ENCODE results near the gene TMEM37.
"Not testable (repeated sequence)": the region's sequence is repeated elsewhere in the genome, so short reads cannot be mapped to it uniquely, and the experiment has no call there.

The TMEM37 gene, protein sequence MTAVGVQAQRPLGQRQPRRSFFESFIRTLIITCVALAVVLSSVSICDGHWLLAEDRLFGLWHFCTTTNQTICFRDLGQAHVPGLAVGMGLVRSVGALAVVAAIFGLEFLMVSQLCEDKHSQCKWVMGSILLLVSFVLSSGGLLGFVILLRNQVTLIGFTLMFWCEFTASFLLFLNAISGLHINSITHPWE

DNA sequence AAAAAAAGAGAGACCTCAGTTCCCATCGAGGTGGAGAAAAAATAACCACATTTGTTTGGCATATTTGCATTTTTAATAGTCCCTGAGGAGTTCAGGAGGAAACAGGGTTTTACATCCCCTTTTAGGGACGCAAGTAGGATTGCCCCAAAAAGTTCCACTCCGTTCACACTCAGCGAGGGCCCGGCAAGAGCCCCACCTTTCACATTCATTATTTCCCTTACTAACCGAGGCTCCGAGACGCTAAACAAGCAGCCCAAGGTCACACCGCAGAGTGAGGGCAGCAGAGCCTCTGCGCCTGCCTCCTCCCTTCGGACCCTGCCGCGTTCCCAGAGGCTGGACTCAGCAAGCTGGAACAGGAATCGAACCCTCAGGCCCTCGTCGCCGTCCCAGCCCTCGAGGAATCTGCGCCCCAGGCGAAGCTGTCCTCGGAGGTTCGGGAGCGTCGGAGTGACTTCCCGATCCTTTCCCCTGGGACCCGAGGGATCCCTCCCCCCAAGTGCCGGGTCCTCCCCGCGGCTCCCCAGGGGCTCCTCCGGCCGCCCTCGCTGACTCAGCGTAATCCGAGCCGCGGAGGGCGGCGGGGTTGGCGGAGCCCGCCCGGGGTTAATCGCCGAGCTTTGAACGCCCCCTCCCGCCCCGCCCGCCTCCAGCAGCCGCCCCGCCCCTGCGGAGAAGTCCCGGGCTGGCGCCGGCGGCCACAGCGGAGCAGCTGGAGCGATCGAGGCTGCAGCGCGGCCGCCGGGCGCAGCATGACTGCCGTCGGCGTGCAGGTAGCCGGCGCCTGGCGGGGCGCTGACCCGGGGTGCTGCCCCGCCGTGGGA, at the start of gene TMEM37:
Gene TMEM37 (plus strand): TSS at position 700 of the 821 bp plus-strand sequence. CDS start 50 bp downstream, at position 750.
- no peak for DNase-seq (ENCODE audit: low read depth in 1 of 2, low spot score in 1 of 2)

DNA sequence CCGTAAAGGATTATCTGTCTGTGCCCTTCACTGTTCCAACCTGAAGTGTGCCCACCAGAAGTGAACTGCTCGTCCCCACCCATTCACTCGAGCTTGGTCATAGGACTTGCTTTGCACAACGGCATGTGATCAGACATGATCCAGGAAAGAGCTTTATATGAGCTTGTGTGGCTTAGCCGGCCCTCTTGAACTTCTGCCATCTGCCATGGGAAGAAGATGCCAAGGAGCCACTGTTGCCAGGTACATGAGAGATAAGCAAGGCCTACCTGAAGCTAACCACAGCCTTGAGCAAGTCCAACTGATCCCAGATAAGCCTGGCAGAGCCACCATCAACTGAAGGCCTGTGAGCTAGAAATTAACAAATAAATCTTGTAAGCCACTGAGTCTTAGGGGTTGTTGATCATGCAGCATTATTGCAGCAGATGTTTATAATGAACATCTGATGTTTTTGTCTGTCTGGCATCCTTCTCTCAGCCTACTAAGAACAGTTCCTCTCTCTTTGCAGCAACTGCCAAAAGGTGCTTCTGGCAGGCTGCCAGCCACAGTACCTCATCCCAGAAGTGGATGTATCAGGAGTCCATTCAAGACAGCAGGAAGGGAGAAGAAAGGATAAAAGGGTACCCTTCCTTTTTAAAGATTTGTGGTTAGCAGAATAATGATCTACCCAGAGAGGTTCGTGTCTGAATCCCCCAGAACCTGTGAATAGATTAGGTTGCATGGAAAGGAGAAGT, 48.1 kb upstream of the TMEM37 start:
- no peak for DNase-seq (ENCODE audit: low read depth in 1 of 2, low spot score in 1 of 2)

DNA sequence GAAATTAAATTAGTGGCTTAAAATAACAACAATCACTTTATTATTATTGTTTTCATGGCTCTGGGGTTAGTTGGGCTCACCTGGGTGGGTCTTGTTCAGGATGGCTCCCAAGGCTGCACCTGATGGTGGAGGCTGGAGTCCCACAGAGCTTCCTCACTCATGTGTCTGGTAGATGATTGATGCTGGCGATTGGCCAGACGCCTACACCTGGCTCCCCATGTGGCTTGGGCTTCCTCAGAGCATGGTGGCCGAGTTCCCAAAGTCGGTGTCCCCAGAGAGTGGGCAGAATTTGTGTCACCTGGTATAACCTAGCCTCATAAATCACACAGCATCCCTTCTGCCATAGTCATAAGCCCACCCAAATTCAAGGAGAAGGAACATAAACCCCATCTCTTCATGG, 46.7 kb upstream of the TMEM37 start:
- no peak for DNase-seq (ENCODE audit: low read depth in 1 of 2, low spot score in 1 of 2)

DNA sequence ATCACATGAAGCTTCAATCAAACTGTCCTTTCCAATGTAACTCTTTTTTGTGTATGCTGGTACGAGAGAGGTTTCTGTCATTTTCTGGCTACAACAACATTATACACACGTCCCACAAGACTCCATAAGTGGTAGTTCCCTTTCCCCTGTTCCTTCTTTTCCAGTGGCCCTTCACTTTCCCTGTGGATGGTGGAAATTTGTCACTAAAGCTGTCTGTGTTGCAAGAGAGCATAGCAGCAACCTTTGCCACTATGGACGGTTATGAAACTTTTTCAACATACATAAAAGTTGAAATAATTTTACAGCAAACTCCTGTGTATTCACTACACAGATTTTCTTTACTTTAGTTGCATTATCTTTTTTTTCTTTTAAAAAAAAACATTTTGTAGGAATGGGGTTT, 46.2 kb upstream of the TMEM37 start:
- no peak for DNase-seq (ENCODE audit: low read depth in 1 of 2, low spot score in 1 of 2)

DNA sequence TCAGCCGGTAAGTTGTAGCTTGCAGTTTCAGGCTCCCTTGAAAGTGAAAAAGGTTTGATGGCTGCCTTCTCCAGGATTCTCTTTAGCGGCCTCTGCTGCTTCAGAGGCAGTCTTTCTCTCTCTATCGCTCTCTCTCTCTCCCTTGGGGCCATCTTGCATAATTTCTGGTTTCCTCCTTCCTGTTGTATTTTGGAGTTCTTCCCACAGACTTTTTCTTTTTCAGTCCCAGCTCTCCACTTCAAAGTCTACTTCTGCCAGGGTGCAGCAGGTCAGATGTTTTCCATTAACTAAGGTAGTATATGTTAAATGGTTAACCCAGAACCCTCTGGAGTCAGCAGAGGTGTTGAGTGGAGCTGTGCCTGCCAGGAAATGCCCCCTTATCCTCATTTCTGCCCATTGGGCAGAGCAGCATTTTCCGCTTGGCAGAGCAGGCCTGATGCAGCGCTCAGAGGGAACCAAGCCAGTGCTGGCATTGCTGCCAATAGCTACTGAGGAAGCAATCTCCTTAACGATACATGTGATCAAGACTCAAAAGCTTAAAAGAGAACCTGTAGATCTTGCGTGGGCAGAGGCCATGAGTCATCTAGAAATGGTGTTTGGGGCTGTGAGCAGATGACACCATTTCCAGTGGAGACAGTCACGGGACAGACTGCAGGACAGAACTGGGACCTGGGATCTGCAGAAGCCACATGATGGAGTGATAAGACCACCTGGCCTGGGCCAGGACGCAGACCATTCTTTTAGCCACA, 44.1 kb upstream of the TMEM37 start:
- DNase-seq (ENCODE audit: low read depth in 1 of 2, low spot score in 1 of 2): no peak

DNA sequence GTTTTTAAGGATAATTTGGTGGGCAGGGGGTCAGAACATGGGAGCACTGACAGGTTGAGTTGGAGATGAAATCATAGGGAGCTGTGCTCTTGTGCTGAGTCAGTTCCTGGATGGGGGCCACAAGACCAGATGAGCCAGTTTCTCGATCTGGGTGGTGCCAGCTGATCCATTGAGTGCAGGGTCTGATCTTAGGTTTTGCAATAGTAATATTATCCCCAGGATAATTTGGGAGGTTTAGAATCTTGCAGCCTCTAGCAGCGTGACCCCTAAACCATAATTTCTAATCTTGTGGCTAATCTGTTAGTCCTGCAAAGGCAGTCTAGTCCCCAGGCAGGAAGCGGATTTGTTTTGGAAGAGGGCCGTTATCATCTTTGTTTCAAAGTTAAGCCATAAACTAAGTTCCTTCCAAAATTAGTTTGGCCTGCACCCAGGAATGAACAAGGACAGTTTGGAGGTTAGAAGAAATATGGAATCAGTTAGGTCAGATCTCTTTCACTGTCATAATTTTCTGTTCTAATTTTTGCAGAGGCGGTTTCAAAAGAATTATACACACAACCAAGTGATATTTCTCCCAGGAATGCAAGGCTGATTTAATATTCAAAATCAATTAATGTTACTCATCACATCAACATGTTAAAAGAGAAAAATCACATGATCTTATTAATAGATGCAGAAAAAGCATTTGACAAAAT, 41.9 kb upstream of the TMEM37 start:
- no peak for DNase-seq (ENCODE audit: low read depth in 1 of 2, low spot score in 1 of 2)

DNA sequence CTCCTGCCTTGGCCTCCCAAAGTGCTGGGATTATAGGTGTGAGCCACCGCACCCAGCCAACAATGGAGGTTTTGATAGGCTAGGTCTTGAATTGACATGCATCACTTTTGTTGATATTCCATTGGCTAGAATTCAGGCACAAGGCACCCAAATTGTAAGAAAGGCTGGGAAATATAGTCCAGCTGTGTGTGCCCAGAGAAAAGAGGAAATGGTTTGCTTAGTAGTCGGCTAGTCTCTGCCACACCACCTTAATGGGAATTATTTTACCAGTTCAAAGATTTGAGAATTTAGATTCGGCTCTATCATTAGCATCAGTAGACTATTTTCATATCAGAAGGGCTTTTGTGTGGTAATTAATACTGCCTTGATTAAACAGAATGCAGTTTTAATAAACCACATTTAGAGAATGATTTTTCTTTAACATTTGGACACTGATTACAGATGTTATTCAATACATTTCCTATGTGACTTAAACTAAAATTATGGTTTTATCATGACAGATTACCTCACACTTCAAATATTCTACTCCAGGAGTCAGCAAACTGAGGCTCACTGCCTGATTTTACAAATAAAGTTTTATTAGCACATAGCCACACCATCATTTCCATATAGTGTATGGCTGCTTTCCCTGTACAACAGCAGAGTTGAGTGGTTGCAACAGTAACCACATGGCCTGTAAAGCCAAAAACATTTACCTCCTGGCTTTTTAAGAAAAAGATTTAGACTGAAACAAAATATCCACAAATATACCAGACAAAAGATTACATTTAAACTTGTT, 37.5 kb upstream of the TMEM37 start:
- no peak for DNase-seq (ENCODE audit: low read depth in 1 of 2, low spot score in 1 of 2)

DNA sequence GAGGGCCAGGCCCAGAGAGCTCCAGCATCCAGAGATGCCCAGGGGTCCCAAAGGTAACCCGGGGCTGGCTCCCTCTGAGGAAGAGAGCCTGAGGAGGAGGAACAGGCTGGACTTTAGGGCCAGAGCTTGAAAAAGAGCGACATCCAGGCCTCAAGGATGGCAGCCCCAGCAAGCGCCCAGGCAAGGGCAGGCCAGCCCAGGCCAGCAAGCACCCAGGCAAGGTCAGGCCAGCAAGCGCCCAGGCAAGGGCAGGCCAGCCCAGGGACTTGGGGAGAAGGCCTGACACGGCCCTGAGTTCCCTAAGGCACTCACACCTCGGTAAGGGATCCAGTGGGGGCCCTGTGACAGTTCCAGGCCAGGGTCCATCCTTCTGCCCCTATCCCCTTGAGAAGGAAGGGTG, 34.5 kb upstream of the TMEM37 start:
- no peak for DNase-seq (ENCODE audit: low read depth in 1 of 2, low spot score in 1 of 2)

DNA sequence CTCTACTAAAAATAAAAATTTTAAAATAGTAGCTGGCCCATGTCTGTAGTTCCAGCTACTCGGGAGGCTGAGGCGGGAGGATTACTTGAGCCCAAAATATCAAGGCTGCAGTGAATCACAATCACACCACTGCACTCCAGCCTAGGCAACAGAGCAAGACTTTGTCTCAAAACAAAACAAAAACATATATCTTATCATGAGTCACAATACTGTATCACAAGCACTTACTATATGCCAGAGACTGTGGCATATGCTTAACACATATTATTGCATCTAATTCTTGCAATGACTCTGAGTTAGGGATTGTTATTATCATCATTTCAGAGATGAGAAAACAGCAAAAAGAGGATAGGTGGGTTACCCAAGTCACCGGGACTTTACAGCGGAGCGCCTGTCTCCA, 29.5 kb upstream of the TMEM37 start:
- no peak for DNase-seq (ENCODE audit: low read depth in 1 of 2, low spot score in 1 of 2)

DNA sequence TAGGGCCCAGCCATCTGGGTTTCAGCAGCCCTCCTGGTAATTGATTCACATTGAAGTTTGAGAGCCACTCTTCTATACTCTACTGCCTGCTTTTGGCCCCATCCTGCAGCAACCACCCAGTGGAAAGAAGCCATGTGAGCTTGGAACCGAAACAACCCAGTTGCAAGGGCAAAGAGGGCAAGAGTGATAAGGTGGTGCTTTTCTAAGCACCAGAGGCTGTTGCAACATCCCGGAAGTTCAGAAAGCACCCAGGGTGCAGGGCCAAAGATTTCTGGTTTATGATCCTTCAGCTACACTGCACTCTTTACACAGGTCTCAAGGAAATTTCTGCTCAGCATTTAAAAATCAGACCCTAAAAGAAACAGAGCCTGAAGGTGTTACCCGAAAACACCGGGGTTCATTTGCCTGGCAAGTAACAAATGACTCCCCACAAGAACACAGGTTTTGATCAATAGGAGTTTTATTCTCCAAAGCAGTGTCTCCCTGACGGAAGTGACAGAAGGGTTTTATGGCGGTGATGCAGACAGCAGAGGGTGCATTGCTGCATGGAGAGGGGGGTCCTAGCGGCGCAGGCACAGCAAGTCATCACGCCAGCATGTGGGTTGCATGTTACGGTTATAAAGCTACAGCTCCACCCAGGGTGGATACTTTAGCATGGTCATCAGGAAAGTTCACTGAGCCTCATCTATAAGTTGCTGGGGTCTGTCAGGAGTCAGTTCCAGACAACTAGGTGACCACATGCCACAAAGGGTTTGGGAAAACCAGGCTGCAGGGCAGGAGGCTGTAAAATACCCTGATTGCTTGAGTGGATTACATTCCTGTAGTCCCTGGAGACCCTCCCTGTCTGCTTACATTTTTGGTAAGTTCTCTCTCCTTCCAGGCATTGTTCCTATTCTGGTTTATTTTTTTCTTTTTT, 28.8 kb upstream of the TMEM37 start:
- DNase-seq (ENCODE audit: low read depth in 1 of 2, low spot score in 1 of 2): no peak

DNA sequence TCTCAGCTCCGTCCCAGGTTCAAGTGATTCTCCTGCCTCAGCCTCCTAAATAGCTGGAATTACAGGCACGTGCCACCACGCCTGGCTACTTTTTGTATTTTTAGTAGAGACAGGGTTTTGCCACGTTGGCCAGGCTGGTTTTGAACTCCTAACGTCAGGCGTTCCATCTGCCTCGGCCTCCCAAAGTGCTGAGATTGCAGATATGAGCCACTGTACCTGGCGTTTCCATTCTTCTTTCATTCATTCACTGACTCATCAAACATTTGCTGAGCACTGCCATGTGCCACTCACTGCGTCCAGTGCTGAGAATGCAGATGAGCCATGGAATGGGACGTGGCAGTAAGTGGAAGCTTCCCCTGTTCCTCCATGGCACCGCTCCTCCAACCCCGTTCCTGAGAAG, 28.0 kb upstream of the TMEM37 start:
- not testable (repeated sequence) for DNase-seq (ENCODE audit: low read depth in 1 of 2, low spot score in 1 of 2)

DNA sequence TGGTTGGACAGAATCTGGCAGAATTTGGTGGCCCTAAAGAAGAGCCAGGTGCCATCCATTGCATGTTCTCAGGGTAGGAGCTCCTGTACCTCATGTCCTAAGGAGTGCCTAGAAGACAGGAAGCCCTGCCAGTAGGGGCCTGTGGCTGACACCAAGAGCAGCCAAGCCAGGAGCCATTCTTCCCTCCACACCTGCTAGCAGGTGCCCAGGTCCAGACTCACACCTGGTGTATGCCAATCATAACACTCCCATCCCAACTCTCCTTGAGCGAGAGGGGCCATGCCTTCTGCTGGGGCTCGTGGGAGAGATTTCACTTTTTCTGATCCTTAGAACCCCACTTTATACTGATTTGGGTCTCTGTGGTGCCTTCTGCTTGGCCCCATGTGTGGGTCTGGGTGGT, 26.5 kb upstream of the TMEM37 start:
- no peak for DNase-seq (ENCODE audit: low read depth in 1 of 2, low spot score in 1 of 2)

DNA sequence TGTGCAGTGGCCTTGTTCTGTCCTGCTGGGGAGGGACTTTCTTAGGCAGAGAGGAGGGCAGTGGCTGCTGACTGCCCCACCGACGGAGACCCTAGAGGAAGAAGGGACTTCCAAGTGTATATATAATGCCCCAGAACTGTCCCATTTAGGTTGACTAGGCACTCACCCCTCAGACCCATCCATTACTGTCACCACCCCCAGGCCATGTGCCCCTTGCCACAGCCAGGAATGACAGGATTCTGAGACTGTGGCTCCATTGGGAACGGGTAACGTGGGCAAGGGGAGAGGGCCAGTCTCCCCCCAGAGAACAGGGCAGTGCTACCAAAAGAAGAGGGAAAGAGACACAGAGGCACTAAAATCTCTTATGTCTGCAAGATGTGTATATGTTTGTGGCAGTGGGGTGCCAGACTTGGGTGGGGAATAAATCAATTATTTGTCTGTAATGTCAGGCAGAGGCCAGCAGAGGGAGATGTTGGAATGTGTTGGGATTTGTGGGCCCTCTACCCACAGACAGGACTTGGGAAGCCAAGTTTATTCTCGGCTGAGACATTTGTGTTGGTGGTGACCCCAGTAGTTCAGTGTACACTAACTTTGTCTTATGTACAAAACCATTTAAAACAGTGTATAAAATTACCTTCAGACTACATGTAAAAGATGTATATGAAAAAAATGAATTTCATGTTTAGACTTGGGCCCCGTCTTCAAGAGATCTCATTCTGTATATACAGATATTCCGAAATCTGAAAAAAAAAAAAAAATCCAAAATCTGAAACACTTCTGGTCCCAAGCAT, 24.0 kb upstream of the TMEM37 start:
- peak in 1 of 2 donors; percentile 2 for DNase-seq (ENCODE audit: low read depth in 1 of 2, low spot score in 1 of 2)

DNA sequence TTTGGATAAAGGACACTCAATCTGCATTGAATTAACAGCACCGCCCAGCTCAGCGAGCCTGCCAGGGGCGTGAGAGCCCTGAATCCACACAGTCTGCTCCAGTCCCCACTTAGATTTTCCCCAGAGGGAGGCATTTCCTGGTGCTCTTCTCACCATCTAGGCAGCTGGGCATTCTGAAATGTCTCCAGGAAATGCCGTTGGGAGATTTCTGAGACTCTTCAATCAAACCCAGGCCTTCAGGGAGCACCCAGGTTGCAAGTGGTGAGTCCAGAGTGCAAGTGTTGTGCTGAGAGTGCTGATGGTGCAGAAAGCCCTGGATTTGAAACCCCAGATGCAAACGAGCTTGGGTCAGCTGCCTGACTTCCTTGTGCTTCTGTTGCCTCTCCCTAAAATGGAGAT, 23.4 kb upstream of the TMEM37 start:
- no peak for DNase-seq (ENCODE audit: low read depth in 1 of 2, low spot score in 1 of 2)

DNA sequence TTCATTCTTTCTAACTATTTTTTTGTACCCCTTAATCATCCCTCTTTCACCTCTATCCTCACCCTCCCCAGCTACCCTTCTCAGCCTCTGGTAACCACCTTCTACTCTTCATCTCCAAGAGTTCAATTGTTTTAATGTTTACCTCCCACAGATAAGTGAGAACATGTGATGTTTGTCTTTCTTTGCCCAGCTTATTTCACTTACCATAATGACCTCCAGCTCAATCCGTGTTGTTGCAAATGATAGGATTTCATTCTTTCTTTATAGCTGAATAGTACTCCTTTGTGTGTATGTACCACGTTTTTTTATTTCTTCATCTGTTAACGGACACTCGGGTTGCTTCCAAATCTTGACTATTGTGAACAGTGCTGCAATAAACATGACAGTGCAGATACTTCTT, 22.1 kb upstream of the TMEM37 start:
- DNase-seq (ENCODE audit: low read depth in 1 of 2, low spot score in 1 of 2): no peak

DNA sequence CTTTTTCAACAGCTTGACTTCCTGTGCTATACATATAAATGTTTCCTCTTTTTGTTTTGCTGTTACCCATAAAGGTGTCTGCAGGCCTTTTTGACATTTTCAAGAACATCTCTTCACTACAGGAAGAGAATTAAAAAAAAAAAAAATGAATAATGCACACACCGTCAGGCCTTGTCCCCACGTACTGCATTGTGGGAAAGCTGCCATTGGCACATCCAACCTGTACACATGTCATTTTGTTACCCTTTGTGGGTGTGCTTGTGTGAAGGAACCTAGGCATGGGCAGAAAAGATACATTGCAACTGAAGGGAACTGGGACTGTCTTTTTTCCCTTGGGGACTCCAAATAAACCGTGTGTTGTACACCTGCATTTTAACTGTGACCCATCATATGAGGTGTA, 16.8 kb upstream of the TMEM37 start:
- DNase-seq (ENCODE audit: low read depth in 1 of 2, low spot score in 1 of 2): no peak

DNA sequence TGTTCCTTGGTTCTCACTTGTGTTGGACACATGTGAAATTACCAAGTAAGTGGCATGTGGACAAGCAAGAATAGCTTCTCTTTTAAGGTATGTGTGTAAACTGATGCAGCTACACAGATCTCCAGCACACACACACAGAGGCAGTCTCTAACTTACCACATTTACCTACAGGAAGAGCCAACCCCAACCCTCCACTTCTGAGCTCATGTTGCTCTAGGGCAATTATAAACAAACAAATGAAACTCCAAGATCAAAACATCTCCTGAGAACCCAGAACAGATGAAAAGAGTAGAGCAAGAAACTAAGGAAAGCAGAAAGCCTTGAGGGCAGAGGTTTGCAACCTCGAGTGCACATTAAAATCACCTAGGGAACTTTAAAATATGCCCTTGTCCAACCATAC, 16.0 kb upstream of the TMEM37 start:
- no peak for DNase-seq (ENCODE audit: low read depth in 1 of 2, low spot score in 1 of 2)

DNA sequence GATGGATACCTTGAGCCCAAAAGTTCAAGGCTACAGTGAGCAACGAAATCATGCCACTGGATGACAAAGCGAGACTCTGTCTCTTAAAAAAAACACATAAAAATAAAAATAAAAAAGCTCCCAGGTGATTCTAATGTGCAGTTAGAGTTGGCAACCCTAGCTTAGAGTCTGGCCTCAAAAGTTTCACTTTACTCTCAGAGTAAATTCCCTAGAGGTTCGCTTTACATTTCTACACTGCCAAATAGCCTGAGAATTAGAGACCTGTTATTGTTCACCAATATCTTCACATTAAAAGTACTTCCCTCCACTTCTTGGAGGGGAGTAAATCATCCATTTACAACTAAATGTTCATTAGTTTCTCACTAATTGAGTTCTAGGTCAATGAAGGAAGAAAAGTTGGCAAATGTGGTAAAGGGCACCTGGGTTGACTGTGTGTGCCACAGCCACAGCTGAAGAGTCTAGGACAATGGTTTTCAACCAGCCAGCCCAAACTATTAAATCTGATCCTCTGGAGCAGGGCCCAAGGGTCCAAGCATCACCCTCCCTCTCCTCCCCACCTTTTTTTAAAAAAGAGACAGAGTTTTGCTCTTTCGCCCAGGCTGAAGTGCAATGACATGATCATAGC, 15.2 kb upstream of the TMEM37 start:
- no peak for DNase-seq (ENCODE audit: low read depth in 1 of 2, low spot score in 1 of 2)

Measured in activated CD4-positive, alpha-beta T cell treated with anti-CD3 and anti-CD28 coated beads, Interleukin-2, amount 50 U/mL, for 24 hours (primary cell).